Neural cell (in vitro differentiated cells): ENCODE data around the gene TM7SF3. TPM values are rescaled to one million over a fixed set of nuclear protein-coding genes. Genes with fewer than 3 reads are reported as not detected.

Experiments
- H2AFZ ChIP-seq: fragments of 200-600, 300-800 bp; sonication (generic), shearing (Covaris generic); 2 replicates; pipeline ENCODE4 v1.6.0; 2014; ENCODE audit warnings: low read depth, mild to moderate bottlenecking, antibody characterized with exemption, low read length, moderate library complexity
- H3F3A ChIP-seq: fragments of 200-600 bp; shearing (Covaris generic); 2 replicates; pipeline ENCODE4 v1.6.1; 2016; ENCODE audit warnings: mild to moderate bottlenecking, moderate library complexity, mixed read lengths, antibody characterized with exemption, low read length; ENCODE audit not compliant: insufficient read depth, poor library complexity, severe bottlenecking
- H3K27ac ChIP-seq: fragments of 200-600, 300-800 bp; sonication (generic), shearing (Covaris generic); 2 replicates; pipeline ENCODE4 v1.5.1; 2014; ENCODE audit warnings: mild to moderate bottlenecking, low read length, moderate library complexity
- H3K27me3 ChIP-seq: fragments of 300-800, 200-600 bp; sonication (generic), shearing (Covaris generic); 2 replicates; pipeline ENCODE4 v1.6.0; 2014; ENCODE audit warnings: mild to moderate bottlenecking, low read depth, low read length, moderate library complexity; ENCODE audit not compliant: insufficient read depth
- H3K36me3 ChIP-seq: fragments of 300-800, 200-600 bp; sonication (generic), shearing (Covaris generic); 2 replicates; pipeline ENCODE4 v1.5.1; 2014; ENCODE audit warnings: mild to moderate bottlenecking, antibody characterized with exemption, low read length, moderate library complexity; ENCODE audit not compliant: insufficient read depth
- H3K4me2 ChIP-seq: fragments of 300-800, 200-600 bp; sonication (generic), shearing (Covaris generic); 2 replicates; pipeline ENCODE4 v1.6.0; 2014; ENCODE audit warnings: mild to moderate bottlenecking, low read length
- H3K4me3 ChIP-seq: fragments of 300-800, 200-600 bp; sonication (generic), shearing (Covaris generic); 2 replicates; pipeline ENCODE4 v1.5.1; 2014; ENCODE audit warnings: mild to moderate bottlenecking, low read length, moderate library complexity
- H3K79me2 ChIP-seq: fragments of 200-600 bp; shearing (Covaris generic); replicated peaks from 2 replicates; pipeline ENCODE4 v1.6.0; 2014; ENCODE audit warnings: mild to moderate bottlenecking, low read length, moderate library complexity; ENCODE audit not compliant: insufficient read depth
- H3K9ac ChIP-seq: fragments of 300-800, 200-600 bp; sonication (generic), shearing (Covaris generic); 2 replicates; pipeline ENCODE4 v1.6.1; 2016; ENCODE audit warnings: mild to moderate bottlenecking, low read length, mixed read lengths
- H3K9me2 ChIP-seq: fragments of 200-600 bp; shearing (Covaris generic); 2 replicates; pipeline ENCODE4 v1.6.1; 2016; ENCODE audit warnings: mild to moderate bottlenecking, low read length, mixed read lengths; ENCODE audit not compliant: insufficient read depth
- H3K9me3 ChIP-seq: fragments of 200-600, 300-800 bp; sonication (generic), shearing (Covaris generic); 2 replicates; pipeline ENCODE4 v1.6.1; 2016; ENCODE audit warnings: mild to moderate bottlenecking, mixed run types, low read length, moderate library complexity, mixed read lengths
- H4K20me1 ChIP-seq: fragments of 200-600 bp; shearing (Covaris generic); 2 replicates; pipeline ENCODE4 v1.6.1; 2016; ENCODE audit warnings: mild to moderate bottlenecking, mixed run types; ENCODE audit not compliant: insufficient read depth
- CTCF ChIP-seq: fragments of 450-650 bp; IDR thresholded peaks from 2 replicates; pipeline ENCODE4 v1.5.1; 2014; ENCODE audit warnings: antibody characterized with exemption, mild to moderate bottlenecking, moderate library complexity; ENCODE audit not compliant: poor library complexity, severe bottlenecking
- EP300 ChIP-seq: fragments of 450-650 bp; conservative IDR thresholded peaks from 2 replicates; pipeline ENCODE4 v1.6.1; 2014; ENCODE audit warnings: antibody characterized with exemption, mild to moderate bottlenecking, moderate library complexity; ENCODE audit not compliant: poor library complexity, severe bottlenecking
- EZH2 ChIP-seq: fragments of 200-600, 300-800 bp; shearing (Covaris generic), sonication (generic); IDR thresholded peaks from 2 replicates; pipeline ENCODE4 v1.6.1; 2014; ENCODE audit warnings: antibody characterized with exemption, low read length, borderline replicate concordance, mild to moderate bottlenecking; ENCODE audit not compliant: insufficient read depth, poor library complexity, severe bottlenecking
- MXI1 ChIP-seq: fragments of 450-650 bp; conservative IDR thresholded peaks from 2 replicates; pipeline ENCODE4 v1.6.1; 2014; ENCODE audit warnings: antibody characterized with exemption, mild to moderate bottlenecking; ENCODE audit not compliant: poor library complexity, severe bottlenecking
- POLR2AphosphoS5 ChIP-seq: IDR thresholded peaks from 2 replicates; pipeline ENCODE4 v1.6.1; 2012
- RAD21 ChIP-seq: fragments of 450-650 bp; conservative IDR thresholded peaks from 2 replicates; pipeline ENCODE4 v1.6.1; 2014; ENCODE audit warnings: antibody characterized with exemption, mild to moderate bottlenecking, moderate library complexity
- REST ChIP-seq: IDR thresholded peaks from 2 replicates; pipeline ENCODE4 v1.6.1; 2012; ENCODE audit warnings: borderline replicate concordance
- SMC3 ChIP-seq: fragments of 450-650 bp; conservative IDR thresholded peaks from 2 replicates; pipeline ENCODE4 v1.6.1; 2014; ENCODE audit warnings: antibody characterized with exemption, mild to moderate bottlenecking, moderate library complexity; ENCODE audit not compliant: poor library complexity
- TAF1 ChIP-seq: IDR thresholded peaks from 2 replicates; pipeline ENCODE4 v1.6.1; 2012; ENCODE audit warnings: low read depth
- polyA plus RNA-seq: library from polyadenylated mRNA; depleted of rRNA; stranded (reverse); fragments of >200 nt; gene quantifications from 2 replicates; pipeline ENCODE4 v1.2.3, GENCODE V29; 2014

TM7SF3 gene
- polyA plus RNA-seq, 1 donor from 2014 or later = 30.0 TPM

GRCh38 chr12:27057543-27057942 is 43.4 kb upstream of the TM7SF3 start:
- Histone ChIP-seq H3K36me3 (no peaks in the 10 kb centered on the region), H3F3A (no peaks in the 10 kb centered on the region), H3K4me3 (no peak overlapping the region)

GRCh38 chr12:27055966-27056365 is 41.8 kb upstream of the TM7SF3 start:
- H3K36me3 ChIP-seq = no peaks in the 10 kb centered on the region
- TF ChIP-seq POLR2AphosphoS5 (no peak), TAF1 (no peak), RAD21 (no peak), SMC3 (no peak), EZH2 (no peak)
- H3K9me2 ChIP-seq = no peaks in the 10 kb centered on the region
- no peaks in the 10 kb centered on the region for H3K9me3 ChIP-seq
- H3K9ac ChIP-seq = no peak overlapping the region
- H3K27ac ChIP-seq = no peak overlapping the region
- H4K20me1 ChIP-seq = no peaks in the 10 kb centered on the region
- no peaks in the 10 kb centered on the region for H3F3A ChIP-seq
- H3K4me3 ChIP-seq = no peak overlapping the region
- no peak overlapping the region for H3K4me2 ChIP-seq
- no peaks in the 10 kb centered on the region for H3K79me2 ChIP-seq
- no peaks in the 10 kb centered on the region for H3K27me3 ChIP-seq
- no peak overlapping the region for H2AFZ ChIP-seq

More at GRCh38 chr12:27057543-27057942, 43.4 kb upstream of the TM7SF3 start:
- Histone ChIP-seq H4K20me1 (no peaks in the 10 kb centered on the region), H3K27me3 (no peaks in the 10 kb centered on the region), H3K9ac (no peak overlapping the region), H2AFZ (no peak overlapping the region), H3K27ac (no peak overlapping the region), H3K79me2 (no peaks in the 10 kb centered on the region), H3K9me2 (no peaks in the 10 kb centered on the region), H3K9me3 (no peaks in the 10 kb centered on the region), H3K4me2 (no peak overlapping the region)
- TF ChIP-seq REST (no peak), POLR2AphosphoS5 (no peak), RAD21 (no peak), EZH2 (no peak), CTCF (no peak), EP300 (no peak), MXI1 (no peak), SMC3 (no peak), TAF1 (no peak)

GRCh38 chr12:27052742-27053141 is 38.6 kb upstream of the TM7SF3 start:
- Histone ChIP-seq H3K27me3 (no peaks in the 10 kb centered on the region), H3K36me3 (no peaks in the 10 kb centered on the region), H3K9me3 (no peaks in the 10 kb centered on the region), H3K27ac (no peak overlapping the region), H3K9me2 (no peaks in the 10 kb centered on the region), H2AFZ (no peak overlapping the region), H3K4me3 (no peak overlapping the region), H3K4me2 (no peak overlapping the region), H4K20me1 (no peaks in the 10 kb centered on the region), H3F3A (no peaks in the 10 kb centered on the region), H3K9ac (no peak overlapping the region), H3K79me2 (no peaks in the 10 kb centered on the region)
- no peak for TF ChIP-seq RAD21
